ENCODE measurements around the gene RGS6. TPM values are rescaled to one million over a fixed set of nuclear protein-coding genes. Genes with fewer than 3 reads are reported as not detected.

Gene RGS6
- total and polyA plus RNA-seq, 7 donors: 0.79 to 8.0 (median 1.6) TPM; not detected in 2

GRCh38 chr14:72430457-72430856, 498.2 kb downstream of the RGS6 start:
- no peaks in the 10 kb centered on the region for H3K36me3 ChIP-seq
- H3K4me3 ChIP-seq: no peak overlapping the region
- H3K27ac ChIP-seq: no peak overlapping the region
- DNase-seq: no peak
- peaks cover 0 to 6% (median 1%) of the 10 kb centered on the region in 4 donors for H3K9me3 ChIP-seq
- intact Hi-C loops (cut with DNase I): no loop called here
- no peaks in the 10 kb centered on the region for H3K4me1 ChIP-seq
- TF ChIP-seq EP300 (IDR thresholded peaks at IDR 0.05): no peak
- TF ChIP-seq CTCF (IDR thresholded peaks at IDR 0.05): no peak
- no peak for TF ChIP-seq POLR2A (IDR thresholded peaks at IDR 0.05)
- no peak for TF ChIP-seq POLR2AphosphoS5 (IDR thresholded peaks at IDR 0.05)
- no peaks in the 10 kb centered on the region for H3K27me3 ChIP-seq
- WGBS, 2 donors: 10 to 48% methylated on average over 1 of the region's 1 CpG

DNA sequence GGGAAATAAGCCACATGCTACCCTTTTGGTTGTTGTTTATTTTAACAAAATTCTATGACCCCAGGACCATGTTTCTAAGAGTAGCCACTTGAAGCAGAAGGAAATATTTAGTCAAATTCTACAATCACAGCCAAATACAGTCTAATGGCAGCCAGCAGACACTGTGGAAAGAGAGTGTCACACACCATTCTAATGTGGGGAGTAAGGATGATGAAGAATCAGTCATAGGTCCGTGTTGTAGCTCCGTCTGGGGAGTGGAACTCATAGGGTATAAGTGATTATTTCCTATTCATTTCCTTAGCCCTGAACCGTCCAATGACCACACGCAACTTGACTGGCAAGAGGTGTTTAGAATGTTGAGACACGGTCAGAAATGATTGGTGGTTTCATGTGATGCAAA, 500.5 kb downstream of the RGS6 start:
- 80 to 82% methylated on average over 5 of the region's 5 CpGs for WGBS, 2 donors
- intact Hi-C loops (cut with DNase I): no loop called here

DNA sequence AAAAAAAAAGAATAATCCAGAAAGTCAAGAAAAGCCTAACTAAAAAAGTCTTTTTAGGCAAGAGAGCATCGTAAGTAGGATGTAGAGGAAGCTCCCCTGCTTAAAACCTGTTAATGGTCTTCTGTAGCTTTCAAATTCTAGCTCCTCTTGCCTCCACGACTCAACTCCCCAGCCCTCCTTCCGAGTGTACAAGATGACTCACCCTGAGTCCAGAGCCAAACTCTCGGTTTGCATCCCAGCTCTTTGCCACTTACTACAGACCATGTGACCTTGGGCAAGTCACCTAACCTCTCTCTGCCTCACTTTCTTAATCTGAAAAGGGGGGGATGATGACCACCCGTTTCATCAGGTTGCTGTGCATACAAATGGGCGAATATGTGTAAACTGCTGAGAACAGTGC, 501.3 kb downstream of the RGS6 start:
- intact Hi-C loops (cut with DNase I): no loop called here
- H3K9me3 ChIP-seq: no peaks in the 10 kb centered on the region
- no peak for DNase-seq
- no peak overlapping the region for H3K27ac ChIP-seq
- H3K4me3 ChIP-seq: no peak overlapping the region
- H3K4me1 ChIP-seq: no peaks in the 10 kb centered on the region
- WGBS, 2 donors: 60 to 78% methylated on average over 6 of the region's 6 CpGs
- no peaks in the 10 kb centered on the region for H3K27me3 ChIP-seq
- TF ChIP-seq POLR2A (IDR thresholded peaks at IDR 0.05) (no peak), POLR2AphosphoS5 (IDR thresholded peaks at IDR 0.05) (no peak), EP300 (IDR thresholded peaks at IDR 0.05) (no peak), CTCF (IDR thresholded peaks at IDR 0.05) (no peak)
- no peaks in the 10 kb centered on the region for H3K36me3 ChIP-seq

More for the DNA sequence above, 500.5 kb downstream of the RGS6 start:
- Histone ChIP-seq H3K27me3 (no peaks in the 10 kb centered on the region), H3K4me1 (no peaks in the 10 kb centered on the region), H3K9me3 (peaks cover 0 to 4% (median 0%) of the 10 kb centered on the region in 4 donors), H3K4me3 (no peak overlapping the region), H3K27ac (no peak overlapping the region), H3K36me3 (no peaks in the 10 kb centered on the region)
- TF ChIP-seq POLR2A (IDR thresholded peaks at IDR 0.05) (no peak), EP300 (IDR thresholded peaks at IDR 0.05) (no peak), CTCF (IDR thresholded peaks at IDR 0.05) (no peak), POLR2AphosphoS5 (IDR thresholded peaks at IDR 0.05) (no peak)
- no peak for DNase-seq

DNA sequence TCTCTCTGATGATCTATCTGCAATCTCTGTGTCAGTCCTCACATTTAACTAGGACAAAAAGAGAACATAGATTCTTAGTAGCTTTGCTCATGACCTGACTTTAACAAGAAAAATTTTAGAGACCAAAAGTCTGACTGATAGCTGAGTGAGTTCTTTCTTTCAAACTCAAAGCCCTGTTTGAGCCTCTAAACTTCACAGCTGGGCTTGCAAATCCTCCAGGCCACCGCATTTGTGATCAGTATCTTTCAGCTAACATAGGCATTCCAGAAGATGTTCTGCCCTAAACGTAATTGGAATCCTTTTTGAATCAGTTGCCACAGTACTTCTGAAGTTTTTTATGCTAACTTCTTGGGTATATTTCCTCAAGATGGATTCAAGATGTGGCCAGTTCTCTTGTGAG, 502.6 kb downstream of the RGS6 start:
- Histone ChIP-seq H3K27ac (no peak overlapping the region), H3K4me1 (no peaks in the 10 kb centered on the region), H3K36me3 (no peaks in the 10 kb centered on the region), H3K9me3 (no peaks in the 10 kb centered on the region), H3K4me3 (no peak overlapping the region), H3K27me3 (no peaks in the 10 kb centered on the region)
- TF ChIP-seq POLR2A (IDR thresholded peaks at IDR 0.05): no peak
- TF ChIP-seq CTCF (IDR thresholded peaks at IDR 0.05): no peak
- TF ChIP-seq POLR2AphosphoS5 (IDR thresholded peaks at IDR 0.05): no peak
- no peak for TF ChIP-seq EP300 (IDR thresholded peaks at IDR 0.05)
- intact Hi-C loops (cut with DNase I): no loop called here
- WGBS, 2 donors: 61 to 72% methylated on average over 2 of the region's 2 CpGs
- no peak for DNase-seq

GRCh38 chr14:72439707-72440106, 507.5 kb downstream of the RGS6 start:
- Histone ChIP-seq H3K9me3 (no peaks in the 10 kb centered on the region), H3K4me1 (no peaks in the 10 kb centered on the region), H3K36me3 (no peaks in the 10 kb centered on the region), H3K4me3 (no peak overlapping the region), H3K27me3 (no peaks in the 10 kb centered on the region), H3K27ac (no peak overlapping the region)
- TF ChIP-seq CTCF (IDR thresholded peaks at IDR 0.05): no peak
- no peak for TF ChIP-seq EP300 (IDR thresholded peaks at IDR 0.05)
- 42 to 59% methylated on average over 4 of the region's 4 CpGs for WGBS, 2 donors
- no peak for DNase-seq
- intact Hi-C loops (cut with DNase I): no loop called here
